BLaER1 (cell line): ENCODE results near the gene PRKAG1.

ENCODE experiments used
- H3K27ac ChIP-seq: shearing (Covaris generic); formaldehyde crosslinking; 2 replicates; pipeline ENCODE4 v1.8.1; 2022
- H3K27me3 ChIP-seq: shearing (Covaris generic); formaldehyde crosslinking; 2 replicates; pipeline ENCODE4 v1.8.1; 2022
- H3K36me3 ChIP-seq: shearing (Covaris generic); formaldehyde crosslinking; 2 replicates; pipeline ENCODE4 v1.8.1; 2022
- H3K4me1 ChIP-seq: shearing (Covaris generic); formaldehyde crosslinking; 2 replicates; pipeline ENCODE4 v1.8.1; 2022
- H3K4me2 ChIP-seq: shearing (Covaris generic); formaldehyde crosslinking; 2 replicates; pipeline ENCODE4 v1.8.1; 2022
- H3K4me3 ChIP-seq: shearing (Covaris generic); formaldehyde crosslinking; 2 replicates; pipeline ENCODE4 v1.8.1; 2022
- H3K9ac ChIP-seq: shearing (Covaris generic); formaldehyde crosslinking; 2 replicates; pipeline ENCODE4 v1.8.1; 2022
- H3K9me3 ChIP-seq: shearing (Covaris generic); formaldehyde crosslinking; 2 replicates; pipeline ENCODE4 v1.8.1; 2022
- H4K20me1 ChIP-seq: shearing (Covaris generic); formaldehyde crosslinking; 2 replicates; pipeline ENCODE4 v1.8.1; 2022
- Cebpa-rat ChIP-seq: shearing (Covaris generic); IDR thresholded peaks from 2 replicates; pipeline ENCODE4 v1.8.1; 2022

The PRKAG1 gene

GRCh38 chr12:49013428-49013827 lies 5.1 kb downstream of the PRKAG1 start:
- Histone ChIP-seq H4K20me1 (no peaks in the 10 kb centered on the region), H3K27me3 (no peaks in the 10 kb centered on the region), H3K27ac (no peak overlapping the region), H3K36me3 (peaks cover 39% of the 10 kb centered on the region), H3K9me3 (no peaks in the 10 kb centered on the region), H3K4me3 (no peak overlapping the region), H3K4me1 (peaks cover 11% of the 10 kb centered on the region), H3K4me2 (no peak overlapping the region), H3K9ac (no peak overlapping the region)
- no peak for TF ChIP-seq Cebpa-rat

GRCh38 chr12:49012739-49013138 lies 5.8 kb downstream of the PRKAG1 start:
- H3K27ac ChIP-seq = no peak overlapping the region
- H3K4me3 ChIP-seq = no peak overlapping the region
- no peaks in the 10 kb centered on the region for H4K20me1 ChIP-seq
- H3K9ac ChIP-seq = no peak overlapping the region
- H3K9me3 ChIP-seq = no peaks in the 10 kb centered on the region
- H3K4me2 ChIP-seq = no peak overlapping the region
- H3K27me3 ChIP-seq = no peaks in the 10 kb centered on the region
- TF ChIP-seq Cebpa-rat = no peak
- H3K4me1 ChIP-seq = peaks cover 7% of the 10 kb centered on the region
- peaks cover 39% of the 10 kb centered on the region for H3K36me3 ChIP-seq

- Histone ChIP-seq H3K4me2 (no peak overlapping the region), H3K9me3 (no peaks in the 10 kb centered on the region), H3K4me1 (no peaks in the 10 kb centered on the region), H3K9ac (no peak overlapping the region), H3K36me3 (peaks cover 44% of the 10 kb centered on the region), H4K20me1 (no peaks in the 10 kb centered on the region), H3K4me3 (no peak overlapping the region), H3K27me3 (no peaks in the 10 kb centered on the region), H3K27ac (no peak overlapping the region)
- TF ChIP-seq Cebpa-rat = no peak
These were observed 8.4 kb downstream of the PRKAG1 start for GRCh38 chr12:49010092-49010668.

GRCh38 chr12:49008943-49009342 lies 9.6 kb downstream of the PRKAG1 start:
- Histone ChIP-seq H3K9me3 (no peaks in the 10 kb centered on the region), H4K20me1 (no peaks in the 10 kb centered on the region; the same call in 1 of the 2 replicates)
- TF ChIP-seq Cebpa-rat = no peak

DNA sequence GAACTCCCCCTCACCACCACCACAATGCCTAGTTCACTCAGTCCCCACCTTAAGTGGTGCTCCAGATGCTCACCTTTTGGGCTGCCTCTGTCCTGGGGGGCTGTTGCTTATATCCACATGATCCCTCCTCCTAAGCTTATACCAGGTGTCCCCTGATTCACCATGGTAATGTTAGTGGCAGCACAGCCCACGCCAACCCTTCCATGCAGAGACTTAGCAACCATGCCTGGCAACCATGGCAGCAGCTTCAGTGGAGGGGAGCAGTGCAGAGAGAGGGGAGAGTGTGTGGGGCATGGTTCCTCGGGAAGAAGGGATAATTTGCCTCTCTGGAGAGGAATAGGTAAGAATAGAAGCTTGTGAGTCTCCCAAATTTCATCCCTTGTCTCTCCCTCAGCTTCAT lies 18.2 kb downstream of the PRKAG1 start:
- H4K20me1 ChIP-seq = peaks cover 37% of the 10 kb centered on the region
- H3K4me1 ChIP-seq = peaks cover 54% of the 10 kb centered on the region
- H3K4me3 ChIP-seq = peak overlapping the region; percentile 70
- no peaks in the 10 kb centered on the region for H3K9me3 ChIP-seq
- H3K9ac ChIP-seq = 0 out of 2 replicates have a peak overlapping the region, but pooled peaks have one; percentile 57
- H3K27ac ChIP-seq = no peak overlapping the region
- H3K27me3 ChIP-seq = peaks cover 59% of the 10 kb centered on the region
- H3K36me3 ChIP-seq = peaks cover 45% of the 10 kb centered on the region
- no peak for TF ChIP-seq Cebpa-rat
- peak overlapping the region; percentile 87 for H3K4me2 ChIP-seq

More at GRCh38 chr12:49008943-49009342, 9.6 kb downstream of the PRKAG1 start:
- Histone ChIP-seq H3K4me2 (no peak overlapping the region), H3K9ac (no peak overlapping the region), H3K4me1 (no peaks in the 10 kb centered on the region), H3K27ac (no peak overlapping the region), H3K27me3 (no peaks in the 10 kb centered on the region), H3K4me3 (no peak overlapping the region), H3K36me3 (peaks cover 56% of the 10 kb centered on the region)

DNA sequence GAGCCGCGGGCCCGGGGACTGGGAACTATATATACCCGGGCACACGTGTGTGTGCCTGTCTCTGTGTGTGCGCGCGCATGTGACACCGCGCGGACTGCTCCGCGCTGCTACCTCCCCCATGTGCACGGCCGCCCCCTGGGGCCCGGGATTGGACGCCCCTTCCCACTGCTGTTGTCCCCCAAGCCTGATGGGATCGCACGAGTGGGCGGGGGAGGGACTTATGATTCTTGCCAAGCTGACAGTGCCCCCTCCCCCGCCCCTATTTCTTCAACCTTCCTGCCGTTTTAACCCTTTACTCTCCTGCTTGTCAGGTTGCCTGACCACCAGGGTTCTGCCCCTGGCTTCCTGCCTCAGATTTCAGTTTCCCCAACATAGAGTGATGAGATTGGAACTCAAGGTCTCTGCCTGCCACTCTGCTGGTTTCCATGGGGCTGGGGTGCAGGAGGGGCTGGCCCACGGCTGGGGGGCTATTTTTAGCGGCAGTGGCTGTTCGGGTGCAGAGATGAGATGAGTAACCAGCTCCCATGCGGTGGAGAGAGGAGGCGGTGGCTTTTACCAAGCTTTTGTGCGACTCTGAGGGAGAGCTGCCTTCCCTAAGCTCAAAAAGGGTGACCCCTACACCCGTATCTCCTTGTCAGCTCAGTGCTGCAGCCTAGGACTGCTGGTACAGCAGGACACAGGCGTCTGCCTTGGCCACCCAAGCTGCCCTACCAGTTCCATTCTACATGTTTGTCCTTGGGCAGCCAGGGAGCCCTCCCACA lies 19.0 kb downstream of the PRKAG1 start, which contains the start of gene DDN:
Gene DDN, minus strand, starts transcription at position 5 of the 761 bp plus-strand sequence. CDS start 88 bp downstream, outside the sequence.
- peaks cover 37% of the 10 kb centered on the region for H4K20me1 ChIP-seq
- peak within 1 kb of the TSS; percentile 63 for H3K9ac ChIP-seq
- peak within 1 kb of the TSS; percentile 70 for H3K4me3 ChIP-seq
- peaks cover 59% of the 10 kb centered on the region for H3K4me1 ChIP-seq
- H3K9me3 ChIP-seq = no peaks in the 10 kb centered on the region
- no peak for TF ChIP-seq Cebpa-rat
- H3K36me3 ChIP-seq = peaks cover 37% of the 10 kb centered on the region
- H3K27ac ChIP-seq = peak within 1 kb of the TSS; percentile 40; the same call in 1 of the 2 replicates
- H3K27me3 ChIP-seq = peaks cover 65% of the 10 kb centered on the region
- H3K4me2 ChIP-seq = peak within 1 kb of the TSS; percentile 87

DNA sequence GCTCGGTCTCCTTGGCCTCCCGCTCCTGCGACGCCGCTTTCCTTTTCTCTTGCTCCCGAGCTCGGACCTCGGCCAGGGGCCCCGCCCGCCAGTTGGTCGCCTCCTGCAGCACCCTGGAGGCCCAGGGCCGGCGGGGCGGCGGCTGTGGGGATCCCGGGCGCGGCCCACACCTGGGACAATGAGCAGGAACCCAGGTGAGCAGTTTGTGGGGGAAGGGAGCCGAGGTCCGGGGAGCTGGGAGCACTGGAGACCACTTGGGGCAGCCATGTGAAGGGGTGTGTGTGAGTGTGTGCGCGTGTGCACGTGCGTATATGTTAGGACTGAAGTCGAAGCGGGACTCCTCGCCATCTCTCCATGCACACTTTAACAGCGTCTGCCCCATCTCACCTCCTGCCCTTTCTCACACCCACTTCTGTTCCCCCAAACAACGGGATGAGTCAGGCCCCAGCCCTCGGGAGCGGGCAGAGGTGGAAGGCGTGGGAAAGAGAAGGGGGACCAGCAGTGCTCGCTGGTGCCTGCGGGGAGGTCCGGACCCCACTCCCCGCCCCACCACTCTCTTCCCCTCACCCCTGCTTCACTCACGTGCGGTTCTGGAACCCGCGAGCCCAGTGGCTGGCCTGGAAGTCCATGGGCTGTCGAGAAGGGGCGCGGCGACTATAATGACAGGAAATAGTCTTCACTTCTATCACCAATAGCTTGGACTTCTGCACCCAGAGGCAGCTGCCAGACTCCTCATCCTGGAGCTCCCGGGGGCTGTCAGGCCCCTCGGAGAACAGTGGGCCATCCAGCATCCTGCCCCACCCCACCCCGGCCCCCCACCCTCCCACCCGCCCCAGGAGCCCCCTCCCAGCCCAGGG lies 19.9 kb downstream of the PRKAG1 start:
- H4K20me1 ChIP-seq = peaks cover 37% of the 10 kb centered on the region
- H3K36me3 ChIP-seq = peaks cover 29% of the 10 kb centered on the region
- H3K4me2 ChIP-seq = peak overlapping the region; percentile 87
- H3K9ac ChIP-seq = peak overlapping the region; percentile 63
- peak overlapping the region; percentile 70 for H3K4me3 ChIP-seq
- H3K9me3 ChIP-seq = no peaks in the 10 kb centered on the region
- TF ChIP-seq Cebpa-rat = no peak
- H3K27me3 ChIP-seq = peaks cover 73% of the 10 kb centered on the region
- peaks cover 59% of the 10 kb centered on the region for H3K4me1 ChIP-seq
- peak overlapping the region; percentile 35; the same call in 1 of the 2 replicates for H3K27ac ChIP-seq

GRCh38 chr12:48997719-48998496 lies 20.7 kb downstream of the PRKAG1 start:
- peaks cover 77% of the 10 kb centered on the region for H3K27me3 ChIP-seq
- H3K4me2 ChIP-seq = peak overlapping the region; percentile 87
- no peak for TF ChIP-seq Cebpa-rat
- no peaks in the 10 kb centered on the region for H3K9me3 ChIP-seq
- peaks cover 21% of the 10 kb centered on the region for H3K36me3 ChIP-seq
- H4K20me1 ChIP-seq = peaks cover 37% of the 10 kb centered on the region
- peak overlapping the region; percentile 63 for H3K9ac ChIP-seq
- H3K27ac ChIP-seq = peak overlapping the region; percentile 35; the same call in 1 of the 2 replicates
- H3K4me3 ChIP-seq = peak overlapping the region; percentile 70
- peaks cover 59% of the 10 kb centered on the region for H3K4me1 ChIP-seq
